ENCODE results near the gene DPP3. TPM values are rescaled to one million over a fixed set of nuclear protein-coding genes. Genes with fewer than 3 reads are reported as not detected.

DPP3 gene
- total RNA-seq, 1 experiment from 2014 or later, result 93.3 TPM

DNA sequence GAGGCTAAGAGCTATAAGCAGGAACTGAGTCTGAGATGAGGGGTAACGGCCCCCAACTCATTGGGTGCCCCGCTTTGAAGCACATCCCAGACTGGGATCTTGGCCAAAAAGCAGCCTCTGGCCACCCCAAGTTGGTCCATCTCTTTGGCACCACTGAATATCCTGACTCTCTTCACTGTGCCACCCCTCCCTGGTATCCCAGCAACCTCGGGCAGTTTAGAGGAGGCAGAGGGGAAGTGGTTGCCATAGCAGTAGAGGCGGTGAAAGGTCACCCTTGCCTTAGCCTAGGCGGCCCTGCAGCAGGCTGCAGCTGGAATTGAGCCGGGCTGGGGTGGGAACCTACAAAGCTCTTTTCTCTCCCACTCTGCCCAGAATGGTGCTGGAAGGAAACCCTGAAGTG is 12.5 kb upstream of the DPP3 start:
- Histone ChIP-seq H3K27me3 (replicated peaks; ENCODE audit: insufficient read depth, low read depth, low read length, poor library complexity) (no peaks in the 10 kb centered on the region), H3K4me3 (ENCODE audit: low read depth, low read length, poor library complexity, severe bottlenecking) (peak overlapping the region; percentile 67), H3K9me3 (ENCODE audit: low read depth, low read length, poor library complexity, severe bottlenecking) (no peaks in the 10 kb centered on the region), H3K36me3 (ENCODE audit: insufficient read depth, low read length, poor library complexity, severe bottlenecking) (no peaks in the 10 kb centered on the region), H3K27ac (ENCODE audit: low read depth, low read length, poor library complexity, severe bottlenecking) (no peak overlapping the region), H3K4me1 (ENCODE audit: insufficient read depth, low read length, poor library complexity, severe bottlenecking) (no peaks in the 10 kb centered on the region)
- TF ChIP-seq EZH2 (IDR thresholded peaks at IDR 0.05; ENCODE audit: borderline replicate concordance, low read depth, low read length, poor library complexity, severe bottlenecking), result no peak
- POLR2A ChIA-PET (ENCODE audit: low non-redundant PET), result no interaction called here
- no TSS peak for BruUV-seq (replicated peaks)
- CTCF ChIA-PET, result no interaction called here
- intact Hi-C loops (cut with micrococcal nuclease; ENCODE audit: unreplicated experiment), result no loop called here
- no peak for DNase-seq (ENCODE audit: low spot score)

DNA sequence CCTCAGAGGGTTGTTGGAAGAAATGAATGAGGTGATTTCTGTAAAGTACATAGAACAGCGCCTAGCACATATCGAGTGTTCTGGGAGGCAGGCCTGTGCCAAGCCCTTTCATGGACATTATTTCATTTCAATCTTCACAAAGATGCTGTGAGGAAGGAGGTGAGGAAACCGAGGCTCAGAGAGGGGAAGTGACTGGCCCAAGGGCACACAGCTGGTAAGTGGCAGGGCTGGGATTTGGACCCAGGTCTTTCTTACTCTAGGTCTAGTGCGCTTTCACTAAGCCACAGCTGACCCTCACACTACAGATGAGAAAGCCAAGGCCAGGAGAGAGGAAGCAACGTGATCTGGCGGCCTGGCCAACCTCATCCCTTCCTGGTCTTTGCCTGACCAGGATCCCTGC is 11.5 kb upstream of the DPP3 start:
- Histone ChIP-seq H3K4me1 (ENCODE audit: insufficient read depth, low read length, poor library complexity, severe bottlenecking) (no peaks in the 10 kb centered on the region), H3K27me3 (replicated peaks; ENCODE audit: insufficient read depth, low read depth, low read length, poor library complexity) (no peaks in the 10 kb centered on the region), H3K4me3 (ENCODE audit: low read depth, low read length, poor library complexity, severe bottlenecking) (no peak overlapping the region), H3K27ac (ENCODE audit: low read depth, low read length, poor library complexity, severe bottlenecking) (no peak overlapping the region), H3K9me3 (ENCODE audit: low read depth, low read length, poor library complexity, severe bottlenecking) (no peaks in the 10 kb centered on the region), H3K36me3 (ENCODE audit: insufficient read depth, low read length, poor library complexity, severe bottlenecking) (peaks cover 5% of the 10 kb centered on the region)
- intact Hi-C loops (cut with micrococcal nuclease; ENCODE audit: unreplicated experiment), result no loop called here
- BruUV-seq (replicated peaks), result TSS peak; percentile 38
- DNase-seq (ENCODE audit: low spot score), result no peak
- POLR2A ChIA-PET (ENCODE audit: low non-redundant PET), result no interaction called here
- TF ChIP-seq, protein P1, sequence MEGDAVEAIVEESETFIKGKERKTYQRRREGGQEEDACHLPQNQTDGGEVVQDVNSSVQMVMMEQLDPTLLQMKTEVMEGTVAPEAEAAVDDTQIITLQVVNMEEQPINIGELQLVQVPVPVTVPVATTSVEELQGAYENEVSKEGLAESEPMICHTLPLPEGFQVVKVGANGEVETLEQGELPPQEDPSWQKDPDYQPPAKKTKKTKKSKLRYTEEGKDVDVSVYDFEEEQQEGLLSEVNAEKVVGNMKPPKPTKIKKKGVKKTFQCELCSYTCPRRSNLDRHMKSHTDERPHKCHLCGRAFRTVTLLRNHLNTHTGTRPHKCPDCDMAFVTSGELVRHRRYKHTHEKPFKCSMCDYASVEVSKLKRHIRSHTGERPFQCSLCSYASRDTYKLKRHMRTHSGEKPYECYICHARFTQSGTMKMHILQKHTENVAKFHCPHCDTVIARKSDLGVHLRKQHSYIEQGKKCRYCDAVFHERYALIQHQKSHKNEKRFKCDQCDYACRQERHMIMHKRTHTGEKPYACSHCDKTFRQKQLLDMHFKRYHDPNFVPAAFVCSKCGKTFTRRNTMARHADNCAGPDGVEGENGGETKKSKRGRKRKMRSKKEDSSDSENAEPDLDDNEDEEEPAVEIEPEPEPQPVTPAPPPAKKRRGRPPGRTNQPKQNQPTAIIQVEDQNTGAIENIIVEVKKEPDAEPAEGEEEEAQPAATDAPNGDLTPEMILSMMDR (conservative IDR thresholded peaks at IDR 0.05; ENCODE audit: low read depth, low read length), result no peak
- TF ChIP-seq EZH2 (IDR thresholded peaks at IDR 0.05; ENCODE audit: borderline replicate concordance, low read depth, low read length, poor library complexity, severe bottlenecking), result no peak
- CTCF ChIA-PET, result no interaction called here

DNA sequence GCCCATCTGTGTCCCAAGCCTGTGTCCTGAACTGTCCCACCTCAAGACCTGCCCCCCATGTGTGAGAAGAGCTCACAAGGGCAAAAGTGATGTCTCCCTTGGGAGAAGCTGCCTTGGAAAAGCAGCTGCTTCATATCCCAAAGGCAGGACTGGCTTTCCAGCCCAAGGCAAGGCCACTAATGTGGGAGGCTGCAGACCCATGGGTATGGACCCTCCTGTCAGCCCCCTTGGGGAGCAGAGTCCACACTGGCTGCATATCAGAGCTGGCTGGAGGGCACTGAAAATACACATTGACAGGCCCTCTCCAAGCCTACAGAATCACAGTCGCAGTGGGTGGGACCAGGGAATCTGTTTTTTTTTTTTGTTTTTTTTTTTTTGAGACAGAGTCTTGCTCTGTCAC is 10.8 kb upstream of the DPP3 start:
- TF ChIP-seq, protein P1 (conservative IDR thresholded peaks at IDR 0.05; ENCODE audit: low read depth, low read length), result no peak
- no peak for TF ChIP-seq EZH2 (IDR thresholded peaks at IDR 0.05; ENCODE audit: borderline replicate concordance, low read depth, low read length, poor library complexity, severe bottlenecking)

DNA sequence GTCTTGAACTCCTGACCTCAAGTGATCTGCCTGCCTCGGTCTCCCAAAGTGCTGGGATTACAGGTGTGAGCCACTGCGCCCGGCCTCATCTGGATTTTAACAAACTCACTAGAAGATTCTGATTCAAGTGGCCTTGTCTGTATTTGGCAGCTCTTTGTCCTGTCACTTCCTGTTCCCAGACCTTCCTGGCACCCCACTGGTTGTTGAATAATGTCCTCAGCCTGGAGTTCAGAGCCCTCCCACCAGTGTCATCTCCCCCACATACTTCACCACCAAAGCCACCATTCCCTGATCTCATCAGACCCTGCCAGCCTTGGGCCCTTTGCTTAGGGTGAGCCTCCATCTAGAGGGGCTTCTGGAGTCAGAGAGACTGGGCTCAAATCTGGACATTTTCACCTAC is 10.2 kb upstream of the DPP3 start:
- POLR2A ChIA-PET (ENCODE audit: low non-redundant PET), result interaction anchor here (0.6 kb wide), 1 partner anchor 16 kb away, joined by 5 read pairs; no protein-coding TSS in a partner anchor
- H3K4me1 ChIP-seq (ENCODE audit: insufficient read depth, low read length, poor library complexity, severe bottlenecking), result no peaks in the 10 kb centered on the region
- intact Hi-C loops (cut with micrococcal nuclease; ENCODE audit: unreplicated experiment), result no loop called here
- BruUV-seq (replicated peaks), result no TSS peak
- peak; percentile 31 for DNase-seq (ENCODE audit: low spot score)
- no peak overlapping the region for H3K27ac ChIP-seq (ENCODE audit: low read depth, low read length, poor library complexity, severe bottlenecking)
- H3K36me3 ChIP-seq (ENCODE audit: insufficient read depth, low read length, poor library complexity, severe bottlenecking), result peaks cover 13% of the 10 kb centered on the region
- no peaks in the 10 kb centered on the region for H3K9me3 ChIP-seq (ENCODE audit: low read depth, low read length, poor library complexity, severe bottlenecking)
- no peak overlapping the region for H3K4me3 ChIP-seq (ENCODE audit: low read depth, low read length, poor library complexity, severe bottlenecking)
- CTCF ChIA-PET, result no interaction called here
- no peaks in the 10 kb centered on the region for H3K27me3 ChIP-seq (replicated peaks; ENCODE audit: insufficient read depth, low read depth, low read length, poor library complexity)
- no peak for TF ChIP-seq EZH2 (IDR thresholded peaks at IDR 0.05; ENCODE audit: borderline replicate concordance, low read depth, low read length, poor library complexity, severe bottlenecking)
- TF ChIP-seq, protein P1 (conservative IDR thresholded peaks at IDR 0.05; ENCODE audit: low read depth, low read length), result no peak

More for the DNA sequence above, 10.8 kb upstream of the DPP3 start:
- Histone ChIP-seq H3K36me3 (ENCODE audit: insufficient read depth, low read length, poor library complexity, severe bottlenecking) (peaks cover 13% of the 10 kb centered on the region), H3K27ac (ENCODE audit: low read depth, low read length, poor library complexity, severe bottlenecking) (no peak overlapping the region), H3K4me1 (ENCODE audit: insufficient read depth, low read length, poor library complexity, severe bottlenecking) (no peaks in the 10 kb centered on the region), H3K27me3 (replicated peaks; ENCODE audit: insufficient read depth, low read depth, low read length, poor library complexity) (no peaks in the 10 kb centered on the region), H3K4me3 (ENCODE audit: low read depth, low read length, poor library complexity, severe bottlenecking) (no peak overlapping the region), H3K9me3 (ENCODE audit: low read depth, low read length, poor library complexity, severe bottlenecking) (no peaks in the 10 kb centered on the region)
- CTCF ChIA-PET, result no interaction called here
- POLR2A ChIA-PET (ENCODE audit: low non-redundant PET), result no interaction called here
- BruUV-seq (replicated peaks), result no TSS peak
- DNase-seq (ENCODE audit: low spot score), result no peak
- intact Hi-C loops (cut with micrococcal nuclease; ENCODE audit: unreplicated experiment), result no loop called here
